ENCODE measurements around the gene PLB1.
A peak's percentile ranks its signal among the peaks of the same experiment; 100 is the strongest.

The PLB1 gene, protein sequence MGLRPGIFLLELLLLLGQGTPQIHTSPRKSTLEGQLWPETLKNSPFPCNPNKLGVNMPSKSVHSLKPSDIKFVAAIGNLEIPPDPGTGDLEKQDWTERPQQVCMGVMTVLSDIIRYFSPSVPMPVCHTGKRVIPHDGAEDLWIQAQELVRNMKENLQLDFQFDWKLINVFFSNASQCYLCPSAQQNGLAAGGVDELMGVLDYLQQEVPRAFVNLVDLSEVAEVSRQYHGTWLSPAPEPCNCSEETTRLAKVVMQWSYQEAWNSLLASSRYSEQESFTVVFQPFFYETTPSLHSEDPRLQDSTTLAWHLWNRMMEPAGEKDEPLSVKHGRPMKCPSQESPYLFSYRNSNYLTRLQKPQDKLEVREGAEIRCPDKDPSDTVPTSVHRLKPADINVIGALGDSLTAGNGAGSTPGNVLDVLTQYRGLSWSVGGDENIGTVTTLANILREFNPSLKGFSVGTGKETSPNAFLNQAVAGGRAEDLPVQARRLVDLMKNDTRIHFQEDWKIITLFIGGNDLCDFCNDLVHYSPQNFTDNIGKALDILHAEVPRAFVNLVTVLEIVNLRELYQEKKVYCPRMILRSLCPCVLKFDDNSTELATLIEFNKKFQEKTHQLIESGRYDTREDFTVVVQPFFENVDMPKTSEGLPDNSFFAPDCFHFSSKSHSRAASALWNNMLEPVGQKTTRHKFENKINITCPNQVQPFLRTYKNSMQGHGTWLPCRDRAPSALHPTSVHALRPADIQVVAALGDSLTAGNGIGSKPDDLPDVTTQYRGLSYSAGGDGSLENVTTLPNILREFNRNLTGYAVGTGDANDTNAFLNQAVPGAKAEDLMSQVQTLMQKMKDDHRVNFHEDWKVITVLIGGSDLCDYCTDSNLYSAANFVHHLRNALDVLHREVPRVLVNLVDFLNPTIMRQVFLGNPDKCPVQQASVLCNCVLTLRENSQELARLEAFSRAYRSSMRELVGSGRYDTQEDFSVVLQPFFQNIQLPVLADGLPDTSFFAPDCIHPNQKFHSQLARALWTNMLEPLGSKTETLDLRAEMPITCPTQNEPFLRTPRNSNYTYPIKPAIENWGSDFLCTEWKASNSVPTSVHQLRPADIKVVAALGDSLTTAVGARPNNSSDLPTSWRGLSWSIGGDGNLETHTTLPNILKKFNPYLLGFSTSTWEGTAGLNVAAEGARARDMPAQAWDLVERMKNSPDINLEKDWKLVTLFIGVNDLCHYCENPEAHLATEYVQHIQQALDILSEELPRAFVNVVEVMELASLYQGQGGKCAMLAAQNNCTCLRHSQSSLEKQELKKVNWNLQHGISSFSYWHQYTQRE (N-terminal part only)

DNA sequence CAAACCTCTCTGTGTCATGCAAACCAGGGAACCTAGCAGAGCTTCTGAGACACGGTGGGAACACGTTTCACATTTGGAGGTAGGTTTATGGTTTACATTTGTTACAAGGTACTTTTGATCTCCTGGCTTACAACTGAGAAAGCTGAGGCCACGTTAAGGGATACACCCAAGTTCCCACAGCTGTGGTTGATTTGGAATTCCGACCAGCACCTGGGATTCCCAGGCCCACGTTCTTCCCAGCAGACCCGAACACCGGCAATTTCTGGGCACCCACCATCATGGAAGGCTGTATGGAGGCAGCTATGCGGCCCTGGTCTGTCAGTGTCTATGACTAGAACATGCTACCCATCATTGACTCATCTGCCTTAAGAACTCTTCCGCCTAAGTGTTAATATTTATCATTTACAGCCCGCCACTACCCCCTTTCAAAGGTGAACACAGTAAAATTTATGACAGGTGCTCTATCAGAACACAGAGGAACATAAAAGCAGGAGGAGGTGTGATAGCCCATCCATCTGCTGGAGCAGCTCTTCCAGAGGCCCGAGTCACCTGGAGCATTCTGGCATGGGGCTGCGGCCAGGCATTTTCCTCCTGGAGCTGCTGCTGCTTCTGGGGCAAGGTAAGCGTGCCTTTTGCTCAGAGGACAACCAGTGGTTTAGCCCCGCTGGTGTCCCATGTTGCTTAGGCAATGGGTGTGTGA, at the start of gene PLB1:
TSS of gene PLB1 (plus strand) at position 510 of the 700 bp plus-strand sequence. CDS start at position 565, 55 bp downstream.
- DNase-seq (ENCODE audit: low read depth in 2 of 3, low spot score in 1 of 3) = no peak

DNA sequence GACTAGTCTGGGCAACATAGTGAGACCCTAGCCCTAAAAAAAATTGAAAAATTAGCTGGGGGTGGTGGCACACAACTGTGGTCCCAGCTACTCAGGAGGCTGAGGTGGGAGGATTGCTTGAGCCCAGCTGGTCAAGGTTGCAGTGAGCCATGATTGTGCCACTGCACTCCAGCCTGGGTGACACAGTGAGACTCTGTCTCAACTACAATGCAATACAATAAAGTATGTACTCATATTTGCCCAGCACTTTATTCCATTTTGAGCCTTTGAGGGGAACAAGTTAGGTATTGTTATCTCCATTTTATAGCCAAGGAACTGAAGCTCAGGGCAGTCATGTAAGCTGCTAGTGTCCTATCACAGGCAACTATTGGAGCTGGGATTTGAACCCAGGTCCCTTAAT, 49.3 kb upstream of the PLB1 start:
- no peak for DNase-seq (ENCODE audit: low read depth in 2 of 3, low spot score in 1 of 3)

DNA sequence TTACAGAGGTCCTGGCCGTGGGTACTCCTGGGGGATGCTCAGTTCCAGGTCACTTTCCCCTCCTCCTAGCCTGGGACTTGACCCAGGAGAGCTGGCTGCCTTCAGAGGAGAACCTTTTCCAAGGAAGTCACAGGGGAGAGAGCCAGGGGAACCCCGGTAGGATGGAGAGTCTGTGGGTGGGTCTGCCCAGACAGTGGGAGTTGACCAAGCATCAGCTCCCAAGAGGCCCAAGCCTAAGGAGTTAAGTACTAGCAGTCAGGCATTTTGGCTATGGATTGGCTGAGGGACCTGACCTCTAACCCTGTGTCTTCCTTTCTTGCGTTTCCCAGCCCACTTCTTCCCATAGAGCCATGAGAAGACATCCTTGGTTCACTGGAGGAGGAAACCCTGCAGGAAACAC, 48.8 kb upstream of the PLB1 start:
- DNase-seq (ENCODE audit: low read depth in 2 of 3, low spot score in 1 of 3) = no peak

DNA sequence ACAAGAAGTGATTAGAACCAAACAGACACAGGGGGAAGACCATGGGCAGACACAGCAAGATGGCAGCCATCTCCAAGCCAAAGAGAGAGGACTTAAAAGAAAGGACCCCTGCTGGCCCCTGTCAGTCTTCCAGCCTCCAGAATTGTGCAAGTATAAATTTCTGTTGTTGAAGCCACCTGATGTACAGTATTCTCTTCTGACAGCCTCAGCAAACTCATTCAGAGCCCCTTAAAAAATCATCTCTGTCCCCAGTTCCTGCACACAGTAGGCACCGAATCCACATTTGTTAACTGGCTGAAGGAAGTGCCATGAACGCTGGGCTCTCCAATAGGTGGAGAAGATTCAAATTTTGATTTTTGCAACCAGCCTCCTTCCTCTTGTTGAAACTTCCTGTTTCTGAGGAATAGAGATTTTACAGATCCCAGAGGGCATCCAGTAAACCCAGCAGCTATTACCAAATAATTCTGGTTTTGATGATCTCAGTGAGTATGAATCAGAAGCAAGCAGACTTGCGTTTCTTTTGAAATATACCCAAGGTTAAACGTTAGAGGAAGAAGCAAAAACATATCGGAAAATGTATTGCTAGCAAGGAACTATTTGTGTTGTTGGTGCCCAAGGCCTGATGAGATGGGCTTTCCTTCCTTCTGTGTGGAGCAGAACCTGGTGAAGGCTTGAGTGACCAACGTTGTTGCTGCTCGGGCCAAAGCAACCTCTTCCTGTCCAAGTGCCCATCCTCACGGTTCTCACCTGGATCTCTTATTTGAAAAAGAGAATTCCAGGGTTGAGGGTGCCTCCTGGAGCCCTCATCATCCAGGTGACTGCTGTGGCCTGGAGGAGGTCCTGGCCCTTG, 47.7 kb upstream of the PLB1 start:
- DNase-seq (ENCODE audit: low read depth in 2 of 3, low spot score in 1 of 3) = no peak

DNA sequence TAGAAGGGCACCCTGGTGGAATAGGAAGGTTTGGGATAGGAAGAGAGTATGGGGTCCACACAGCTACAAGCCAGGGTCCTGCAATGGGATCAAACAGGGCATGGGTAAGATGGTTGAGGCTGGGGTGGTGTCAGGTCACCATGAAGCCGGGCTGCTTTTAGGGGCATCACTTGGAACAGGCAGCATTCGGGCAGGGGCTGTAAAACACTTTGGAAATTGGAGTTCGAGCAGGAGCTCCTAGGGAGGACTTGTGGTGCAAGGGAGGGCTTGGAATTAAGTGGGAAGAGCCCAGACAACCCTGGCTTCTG, 47.1 kb upstream of the PLB1 start:
- no peak for DNase-seq (ENCODE audit: low read depth in 2 of 3, low spot score in 1 of 3)

DNA sequence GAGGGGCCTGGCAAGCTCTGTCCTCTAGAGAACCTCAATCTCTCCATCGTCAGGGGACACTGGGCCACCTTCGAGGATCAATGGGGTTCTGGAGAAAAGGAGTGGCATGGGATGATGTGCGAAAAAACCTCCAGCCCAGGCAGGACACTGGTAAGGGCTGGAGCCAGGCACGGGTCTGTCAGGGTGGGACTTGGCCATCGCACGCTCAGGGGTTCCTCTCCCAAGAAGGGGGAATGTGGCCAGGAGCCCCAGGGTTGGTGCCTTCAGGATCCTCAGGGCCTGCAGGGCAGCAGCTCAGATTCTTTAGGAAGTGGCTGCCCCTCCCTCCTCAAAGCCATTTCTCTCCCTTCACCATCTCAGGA, 46.8 kb upstream of the PLB1 start:
- DNase-seq (ENCODE audit: low read depth in 2 of 3, low spot score in 1 of 3) = no peak

DNA sequence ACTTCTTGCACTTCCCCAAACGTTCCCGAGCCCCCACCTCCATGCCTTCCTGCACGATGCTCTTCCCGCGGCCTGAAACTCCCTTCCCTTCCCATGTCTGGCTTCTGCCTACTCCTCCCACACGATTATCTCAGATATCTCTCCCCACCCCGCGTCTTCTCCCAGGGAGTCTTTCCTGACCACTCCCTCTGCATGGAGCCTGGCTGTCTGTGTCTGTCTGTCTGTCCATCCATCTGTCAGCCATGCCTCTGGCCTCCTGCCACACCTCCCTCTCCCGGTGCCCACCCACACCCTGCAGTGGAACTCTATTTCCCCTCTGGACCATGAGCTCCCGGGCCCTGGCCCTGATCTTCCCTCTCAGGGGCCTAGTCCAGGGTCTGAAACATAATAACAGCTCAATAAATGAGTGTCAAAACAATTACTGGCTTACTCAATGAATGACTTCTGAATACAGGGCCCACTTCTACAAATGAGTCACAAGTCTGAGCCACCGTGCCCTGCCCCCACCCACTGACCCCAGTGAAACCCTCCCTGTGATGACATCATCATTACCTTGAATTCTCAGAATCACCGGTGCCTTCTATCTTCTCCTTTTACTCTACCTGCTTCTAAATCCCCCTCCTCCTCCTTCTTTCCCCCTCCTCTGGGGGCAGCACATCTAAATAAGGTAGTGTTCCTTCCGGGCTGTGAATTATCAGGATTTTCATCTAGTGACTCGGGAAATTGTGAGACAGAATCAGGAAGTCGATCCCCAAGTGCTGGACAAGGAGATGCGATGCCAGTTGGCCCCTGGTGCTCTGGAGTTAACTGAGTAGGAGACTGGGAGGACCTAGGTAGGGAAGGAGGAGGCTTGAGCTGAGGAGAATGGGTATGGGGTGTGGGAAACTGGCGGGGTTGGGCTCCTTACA, 46.1 kb upstream of the PLB1 start:
- peak; percentile 85 to 89 (median 88) for DNase-seq (ENCODE audit: low read depth in 2 of 3, low spot score in 1 of 3)

DNA sequence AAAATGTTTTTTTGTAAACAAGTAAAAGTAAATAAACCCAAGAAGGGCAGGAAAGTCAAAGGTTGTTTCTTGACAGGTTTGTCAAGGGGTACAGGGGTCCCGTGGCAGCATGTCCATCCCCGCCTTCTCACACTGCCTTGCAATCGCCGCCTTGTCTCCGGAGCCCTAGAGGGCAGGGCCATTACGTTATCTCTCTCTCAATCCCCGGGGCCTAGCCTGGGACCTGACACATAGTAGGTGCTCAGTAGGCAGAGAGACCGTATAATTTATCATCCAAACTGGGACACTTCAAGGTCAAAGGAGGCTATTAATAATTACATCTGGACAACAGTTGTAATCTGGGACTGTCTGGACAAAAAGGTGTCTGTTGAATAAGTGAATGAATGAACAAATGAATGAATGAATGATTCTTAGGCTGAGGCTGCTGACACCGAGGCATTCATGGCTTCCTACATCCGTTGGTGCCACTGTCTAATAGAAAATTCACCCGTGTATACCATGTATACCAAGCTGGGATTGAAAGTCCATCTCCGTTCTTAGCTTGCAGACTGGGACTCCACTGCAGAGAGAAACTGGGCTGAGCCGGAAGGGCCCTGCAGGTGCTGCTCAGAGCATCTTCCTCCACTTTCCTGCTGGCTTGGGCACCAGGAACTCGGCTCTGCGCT, 44.8 kb upstream of the PLB1 start:
- DNase-seq (ENCODE audit: low read depth in 2 of 3, low spot score in 1 of 3) = no peak

DNA sequence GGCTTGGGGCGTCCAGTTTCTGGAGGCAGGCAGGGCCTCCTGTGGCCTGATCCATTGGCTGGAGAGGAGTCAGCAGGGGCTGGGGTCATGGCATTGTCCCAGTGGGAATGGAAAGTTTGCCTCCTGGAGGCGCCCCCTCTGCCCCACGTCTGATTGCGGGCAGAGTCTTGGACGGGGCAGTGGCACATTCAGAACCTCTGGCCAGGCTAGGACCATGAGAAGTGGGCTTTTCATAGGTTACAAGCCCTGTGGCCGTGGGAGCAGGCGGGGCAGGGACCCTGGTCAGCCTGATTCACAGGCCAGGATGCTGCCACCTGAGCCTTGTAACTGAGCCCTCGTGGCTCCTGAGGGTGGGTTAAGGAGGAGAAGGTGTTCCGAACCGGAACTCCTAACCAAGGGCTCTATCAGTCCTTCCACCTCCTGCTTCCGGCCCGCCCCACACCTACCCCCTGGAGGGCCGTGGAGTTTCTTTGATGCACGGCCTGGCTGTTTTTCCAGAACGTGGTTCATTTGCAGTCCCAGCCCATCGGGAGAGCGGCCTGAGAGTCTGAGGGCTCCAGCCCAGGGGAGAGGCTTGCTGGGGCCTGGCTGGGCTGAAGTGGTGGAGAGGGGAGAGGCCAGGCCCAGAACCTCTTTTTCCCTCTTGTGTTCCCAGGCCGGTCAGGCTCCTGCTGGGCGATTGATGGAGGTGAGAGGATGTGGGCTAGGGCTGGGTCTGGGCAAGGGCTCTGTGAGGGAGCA, 43.9 kb upstream of the PLB1 start:
- no peak for DNase-seq (ENCODE audit: low read depth in 2 of 3, low spot score in 1 of 3)

DNA sequence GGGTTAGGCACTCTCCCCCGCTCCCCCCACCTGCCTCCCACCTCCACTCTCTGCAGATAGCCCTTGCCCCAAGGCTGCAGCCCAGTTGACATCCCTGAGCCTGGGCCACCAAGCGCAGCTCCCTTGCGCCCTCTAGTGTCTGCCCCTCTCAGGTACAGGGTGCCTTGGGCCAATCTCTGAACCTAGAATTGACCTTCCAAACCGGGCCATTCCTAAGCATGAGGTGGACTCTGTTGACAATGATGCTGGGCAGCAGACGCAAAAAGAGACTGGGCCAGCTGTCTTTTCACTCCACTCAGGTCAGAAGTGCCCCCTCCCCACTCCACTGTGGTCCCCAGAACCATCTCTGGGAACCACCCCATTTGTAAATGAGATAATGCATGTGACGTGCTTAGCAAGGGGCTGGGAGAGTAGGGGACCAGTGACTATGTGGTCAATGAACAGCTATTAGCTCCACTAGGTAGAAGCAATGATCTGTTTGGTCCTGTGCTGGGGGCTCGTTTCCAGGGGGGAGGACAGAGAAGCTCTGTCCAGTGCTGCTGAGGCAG, 43.3 kb upstream of the PLB1 start:
- peak; percentile 71 to 93 (median 77) for DNase-seq (ENCODE audit: low read depth in 2 of 3, low spot score in 1 of 3)

DNA sequence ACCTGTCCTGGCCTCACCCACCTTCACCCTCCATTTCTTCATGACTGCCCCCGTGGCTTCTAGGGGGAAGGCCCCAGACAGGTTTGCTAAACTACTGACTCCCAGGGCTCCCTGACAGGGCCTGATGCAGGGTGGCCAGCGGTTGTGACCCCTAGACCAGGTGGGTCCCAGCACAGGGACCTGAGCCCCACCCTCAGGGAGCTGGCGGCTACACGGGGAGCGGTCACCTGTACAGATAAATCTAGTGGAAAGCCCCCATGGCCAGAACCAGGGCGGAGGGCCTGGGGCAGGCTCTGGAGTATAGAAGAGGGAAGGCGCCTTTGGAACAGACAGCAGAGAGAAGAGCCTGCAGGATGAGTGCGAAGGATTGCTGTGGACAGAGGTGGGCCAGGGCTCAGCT, 42.5 kb upstream of the PLB1 start:
- no peak for DNase-seq (ENCODE audit: low read depth in 2 of 3, low spot score in 1 of 3)

DNA sequence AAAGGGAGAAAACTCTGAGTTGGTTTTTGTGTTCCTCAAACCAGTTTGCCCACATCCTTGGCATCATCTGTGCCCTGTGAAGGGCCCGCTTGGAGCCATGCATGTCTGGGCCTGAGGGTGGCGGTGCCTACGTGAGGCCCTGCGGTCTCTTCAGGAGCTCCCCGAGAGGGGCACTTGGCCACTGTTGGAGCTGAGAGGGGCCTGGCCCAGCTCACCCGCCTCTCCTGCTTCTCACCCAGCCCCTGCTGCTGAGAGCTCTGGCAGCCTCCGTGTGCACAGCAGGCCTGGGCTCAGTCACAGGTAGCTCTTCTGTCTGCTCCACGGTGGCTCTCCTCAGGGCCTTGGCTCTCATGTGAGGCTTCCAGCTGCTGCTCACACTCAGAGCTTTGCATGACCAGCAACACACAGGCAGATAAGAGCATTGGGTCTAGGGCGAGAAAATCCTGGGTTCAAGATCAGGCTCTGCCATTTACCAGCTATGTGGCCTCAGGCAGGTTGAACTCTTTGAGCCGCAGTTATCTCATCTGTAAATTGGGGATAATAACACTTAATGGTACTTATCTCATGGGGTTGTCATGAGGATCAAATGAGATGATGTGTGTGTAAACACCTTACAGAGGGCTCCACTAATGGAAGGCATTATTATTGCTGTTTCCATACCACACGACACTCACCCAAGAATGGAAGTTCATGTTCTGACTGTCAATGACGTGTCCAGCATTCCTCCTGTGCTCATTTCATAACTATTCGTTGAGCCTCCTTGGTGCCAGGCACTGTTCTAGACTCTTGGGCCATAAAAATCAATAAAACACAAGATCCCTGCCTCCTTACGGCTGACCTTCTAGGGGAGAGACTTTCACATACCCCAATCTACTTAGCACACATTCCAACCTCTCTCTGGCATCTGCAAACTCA, 41.6 kb upstream of the PLB1 start:
- no peak for DNase-seq (ENCODE audit: low read depth in 2 of 3, low spot score in 1 of 3)

DNA sequence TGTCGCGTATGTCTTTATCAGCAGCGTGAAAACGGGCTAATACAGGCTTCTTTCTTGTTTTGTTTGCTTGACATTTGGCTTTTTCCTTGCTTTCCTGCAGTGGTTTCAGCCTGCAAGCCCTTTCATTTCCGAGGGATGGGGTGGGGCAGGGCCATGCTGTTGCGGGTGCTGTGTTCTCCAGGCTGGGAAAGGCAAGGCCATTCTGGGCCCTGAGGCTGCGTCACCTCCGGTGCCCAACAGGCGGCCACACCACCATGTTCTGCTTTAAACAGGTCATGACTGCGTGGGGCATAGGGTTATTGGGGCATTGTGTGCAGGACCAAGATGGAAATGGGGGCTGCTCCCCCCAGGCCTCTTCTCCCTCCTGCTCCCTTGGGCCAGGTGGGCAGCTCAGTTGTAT, 38.6 kb upstream of the PLB1 start:
- no peak for DNase-seq (ENCODE audit: low read depth in 2 of 3, low spot score in 1 of 3)

DNA sequence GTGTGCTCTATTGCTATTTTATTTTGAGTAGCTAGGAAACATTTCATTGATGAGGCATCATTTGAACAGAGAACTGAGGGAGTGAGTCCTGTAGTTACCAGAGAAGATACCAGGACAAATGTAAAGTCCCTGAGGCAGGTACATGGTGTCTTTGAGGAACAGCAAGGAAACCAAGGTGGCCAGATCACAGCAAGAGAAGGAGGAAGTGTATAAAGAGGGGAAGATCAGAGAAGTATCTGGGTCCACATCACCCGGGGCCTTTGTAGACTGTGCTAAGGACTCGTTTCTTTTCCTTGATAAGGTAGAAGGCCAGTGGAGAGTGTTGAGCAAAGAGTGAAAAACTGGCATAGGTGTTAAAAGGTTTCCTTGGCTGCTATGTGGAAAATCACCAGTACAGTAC, 34.8 kb upstream of the PLB1 start:
- no peak for DNase-seq (ENCODE audit: low read depth in 2 of 3, low spot score in 1 of 3)

DNA sequence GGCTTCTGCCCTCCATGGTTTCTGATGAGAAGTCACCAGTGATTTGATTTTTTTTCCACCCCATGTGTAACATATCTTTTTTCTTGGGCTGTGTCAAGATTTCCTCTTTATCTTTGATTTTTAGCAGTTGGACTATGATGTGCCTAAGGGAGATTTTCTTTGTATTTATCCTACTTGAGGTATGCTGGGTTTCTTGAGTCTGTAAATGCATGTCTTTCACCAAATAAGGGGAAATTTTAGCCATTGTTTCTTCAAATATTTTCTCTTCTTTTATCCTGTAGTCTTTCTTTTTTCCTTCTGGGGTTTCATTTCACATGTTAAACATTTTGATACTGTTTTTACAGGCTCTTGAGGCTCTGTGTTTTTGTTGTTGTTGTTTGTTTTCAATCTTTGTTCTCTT, 33.7 kb upstream of the PLB1 start:
- DNase-seq (ENCODE audit: low read depth in 2 of 3, low spot score in 1 of 3) = no peak

DNA sequence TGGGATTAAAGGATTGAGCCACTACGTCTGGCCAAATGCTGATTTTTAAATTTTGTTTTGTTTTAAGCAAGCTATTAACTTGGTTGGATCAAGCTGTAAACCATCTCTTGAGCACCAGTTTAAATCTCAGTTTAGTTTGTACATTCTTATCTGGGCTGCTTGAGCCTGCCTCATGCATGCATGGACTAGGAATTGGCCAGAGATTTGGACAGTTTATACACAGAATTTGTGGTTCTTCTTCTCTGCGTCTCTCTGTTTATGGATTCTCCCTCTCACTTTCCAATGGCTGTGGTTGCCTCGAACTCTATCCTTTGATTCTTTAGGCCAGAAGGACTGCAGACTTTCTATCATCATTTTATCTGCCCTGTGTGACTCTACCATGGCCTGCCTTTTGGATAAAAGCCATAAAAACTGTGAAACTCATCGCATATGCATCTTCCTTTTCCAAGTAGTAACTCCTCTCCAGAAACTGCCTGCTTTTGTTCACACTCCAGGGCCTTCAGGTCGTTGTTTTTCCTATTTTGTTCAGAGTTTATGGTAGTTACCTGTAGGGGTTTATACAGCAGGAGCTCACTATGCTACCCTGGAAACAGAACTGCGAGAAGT, 32.5 kb upstream of the PLB1 start:
- DNase-seq (ENCODE audit: low read depth in 2 of 3, low spot score in 1 of 3) = no peak
